GM18519 (cell line): Measurements from ENCODE around the gene TIMM44.
"Not testable (repeated sequence)": the region's sequence is repeated elsewhere in the genome, so short reads cannot be mapped to it uniquely, and the experiment has no call there.

ENCODE experiments used
- ATAC-seq: cut with Tn5 transposase; IDR thresholded peaks from one replicate; pipeline ENCODE4 v1.9.1; 2021; ENCODE audit warnings: mild to moderate bottlenecking, moderate library complexity; ENCODE audit not compliant: unreplicated experiment, low FRiP score

TIMM44 gene

GRCh38 chr19:7977021-7977722 lies 33.7 kb upstream of the TIMM44 start:
- ATAC-seq = no peak

DNA sequence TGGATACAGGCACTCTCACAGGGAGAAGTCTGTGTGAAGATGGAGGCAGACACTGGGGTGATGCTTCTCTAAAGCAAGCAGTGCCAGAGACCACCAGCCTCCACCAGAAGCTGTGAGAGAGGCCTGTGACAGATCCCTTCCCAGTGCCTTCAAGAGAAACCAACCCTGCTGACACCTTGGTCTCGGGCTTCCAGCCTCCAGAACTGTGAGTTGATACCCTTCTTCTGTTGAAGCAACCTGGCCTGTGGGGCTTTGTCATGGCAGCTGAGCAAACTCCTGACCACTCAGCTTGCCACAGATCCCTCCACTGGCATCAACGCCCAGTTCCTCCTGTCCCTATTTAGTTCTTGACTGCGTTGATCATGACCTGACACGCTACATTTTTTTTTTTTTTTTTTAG lies 33.0 kb upstream of the TIMM44 start:
- no peak for ATAC-seq

DNA sequence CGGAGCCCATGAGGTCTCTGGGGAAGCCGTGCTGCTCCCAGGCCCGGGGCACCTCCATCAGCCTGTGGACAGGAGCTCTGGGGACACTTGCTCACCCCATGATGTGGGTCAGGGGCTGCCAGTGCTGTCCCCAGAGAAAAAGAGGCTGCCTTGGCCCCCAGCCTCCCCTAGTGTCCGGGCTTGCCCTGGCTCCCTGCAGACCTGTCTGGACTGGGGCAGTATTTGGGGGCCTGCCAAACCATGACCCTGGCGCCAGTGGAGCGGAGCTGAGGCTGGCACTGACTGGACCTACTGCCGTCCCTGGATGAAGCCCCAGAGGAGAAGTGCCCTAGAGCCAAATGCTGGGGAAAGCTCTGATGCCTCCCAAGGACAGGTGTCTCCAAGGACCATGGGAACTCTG lies 31.6 kb upstream of the TIMM44 start:
- ATAC-seq = no peak

DNA sequence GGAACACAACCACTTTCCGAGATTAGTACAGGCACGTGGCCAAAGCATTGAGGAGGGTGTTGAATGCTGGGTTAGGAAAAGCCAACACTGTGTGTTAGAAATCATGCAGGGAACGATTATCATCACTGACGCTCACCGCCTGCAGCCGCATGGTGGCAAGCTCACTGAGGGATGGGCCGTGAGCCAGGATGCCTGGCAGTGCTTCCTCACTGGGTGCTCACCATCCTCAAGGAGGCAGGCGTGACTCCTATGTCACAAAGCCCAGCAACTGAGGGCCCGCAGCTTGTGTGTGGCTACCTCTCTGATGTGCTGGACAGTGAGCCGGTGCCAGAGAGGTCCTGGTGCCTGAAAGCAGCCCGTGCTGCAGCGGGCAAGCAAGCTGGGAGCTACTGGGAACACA lies 30.4 kb upstream of the TIMM44 start:
- ATAC-seq = no peak

DNA sequence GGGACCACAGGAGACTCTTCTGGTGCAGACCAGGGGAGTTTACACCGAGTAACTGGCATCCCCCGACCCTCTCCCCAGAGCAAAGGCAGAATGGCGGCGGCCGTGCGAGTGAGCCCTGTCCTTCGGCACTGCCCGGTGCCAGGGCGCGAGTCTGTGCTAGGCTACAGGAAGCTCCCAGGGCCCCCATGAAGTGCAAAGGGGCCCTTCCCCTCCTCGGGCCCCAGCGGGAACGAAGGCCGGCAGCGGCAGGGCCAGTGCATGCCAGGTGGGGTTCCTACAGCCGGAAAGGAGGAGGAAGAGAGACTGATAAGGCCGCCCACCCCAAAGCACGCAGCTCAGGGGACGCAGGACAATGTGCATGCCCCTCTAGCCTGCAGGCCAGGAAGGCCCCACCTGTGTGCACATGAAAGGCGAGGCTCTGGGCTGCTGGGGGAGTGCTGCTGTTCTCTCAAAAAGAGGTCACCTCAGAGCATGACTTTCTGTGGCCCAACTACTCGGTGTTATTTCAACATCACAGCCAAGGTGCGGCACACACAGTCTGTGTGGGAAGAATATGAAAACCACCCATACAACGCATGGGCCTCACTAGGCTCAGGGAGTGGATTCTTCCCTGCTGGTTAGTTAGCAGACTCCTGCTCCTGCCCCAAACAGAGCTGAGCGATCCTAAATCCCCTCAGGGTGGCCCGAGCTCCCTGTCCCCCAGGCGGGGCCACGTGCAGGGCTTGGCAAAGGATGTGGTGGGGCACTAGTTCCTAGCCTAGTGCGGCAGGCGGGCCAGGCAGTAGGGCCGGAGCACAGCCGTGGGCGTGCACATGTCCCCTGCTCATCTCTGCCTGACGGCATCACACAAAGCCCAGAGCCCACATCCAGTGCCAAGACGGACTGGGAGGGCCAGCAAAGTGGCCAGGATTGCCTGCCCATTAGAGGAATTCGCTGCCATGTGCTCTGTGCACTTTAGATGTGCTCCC lies 28.4 kb upstream of the TIMM44 start:
- ATAC-seq = no peak

DNA sequence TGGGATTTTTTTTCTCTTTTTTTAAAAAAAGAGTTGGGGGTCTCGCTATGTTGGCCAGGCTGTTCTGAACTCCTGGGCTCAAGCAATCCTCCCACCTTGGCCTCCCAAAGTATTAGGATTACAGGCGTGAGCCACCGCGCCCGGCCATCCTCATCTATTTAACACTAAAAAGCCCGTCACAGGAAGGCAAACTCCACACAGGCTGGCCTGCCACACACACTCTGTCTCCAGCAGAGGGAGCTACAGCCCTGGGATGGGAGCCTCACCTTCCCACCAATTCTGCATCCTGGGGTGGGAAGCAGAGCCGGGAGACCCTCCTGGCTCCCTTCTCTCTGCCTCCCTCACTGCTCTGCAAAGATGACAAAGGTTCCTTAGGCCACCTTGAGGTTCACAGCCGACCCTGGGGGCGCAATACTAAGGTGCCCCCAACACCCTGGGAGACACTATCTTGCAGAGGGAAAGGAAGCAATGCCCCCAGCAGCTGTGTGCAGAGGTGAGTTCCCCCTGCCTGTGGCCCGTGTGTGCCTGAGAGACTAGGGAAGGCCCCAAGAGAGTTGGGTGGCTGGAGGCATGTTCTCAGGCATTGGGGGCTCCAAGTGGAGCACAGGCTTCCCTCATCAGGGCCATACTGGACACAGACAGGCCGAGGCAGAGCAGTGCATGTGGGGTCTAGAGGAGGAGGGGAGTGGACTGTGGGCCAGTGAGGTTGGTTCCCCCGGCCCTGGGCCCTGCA lies 27.4 kb upstream of the TIMM44 start:
- no peak for ATAC-seq

DNA sequence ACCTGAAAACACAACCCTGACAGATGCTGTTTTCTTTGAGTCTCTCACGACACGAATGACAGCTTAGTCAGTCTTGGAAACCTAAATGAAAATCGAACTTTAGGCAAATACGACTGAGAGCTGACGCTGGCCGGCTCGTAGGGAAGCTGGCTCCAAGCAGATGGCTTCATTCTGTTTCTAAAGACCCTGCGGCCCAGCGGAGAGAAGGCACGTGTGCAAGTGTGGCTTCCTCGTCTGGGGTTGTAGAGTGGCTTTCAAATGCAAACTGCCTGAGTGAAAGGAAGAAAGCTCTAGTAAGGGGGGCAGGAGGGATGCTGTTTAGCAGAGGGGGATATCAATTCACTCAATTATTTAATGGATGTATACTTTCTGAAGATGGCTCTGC lies 26.1 kb upstream of the TIMM44 start:
- no peak for ATAC-seq

GRCh38 chr19:7968796-7969554 lies 25.5 kb upstream of the TIMM44 start:
- ATAC-seq = no peak

- no peak for ATAC-seq
Measured at GRCh38 chr19:7968008-7968795, 24.7 kb upstream of the TIMM44 start.

GRCh38 chr19:7965921-7966665 lies 22.6 kb upstream of the TIMM44 start:
- no peak for ATAC-seq

DNA sequence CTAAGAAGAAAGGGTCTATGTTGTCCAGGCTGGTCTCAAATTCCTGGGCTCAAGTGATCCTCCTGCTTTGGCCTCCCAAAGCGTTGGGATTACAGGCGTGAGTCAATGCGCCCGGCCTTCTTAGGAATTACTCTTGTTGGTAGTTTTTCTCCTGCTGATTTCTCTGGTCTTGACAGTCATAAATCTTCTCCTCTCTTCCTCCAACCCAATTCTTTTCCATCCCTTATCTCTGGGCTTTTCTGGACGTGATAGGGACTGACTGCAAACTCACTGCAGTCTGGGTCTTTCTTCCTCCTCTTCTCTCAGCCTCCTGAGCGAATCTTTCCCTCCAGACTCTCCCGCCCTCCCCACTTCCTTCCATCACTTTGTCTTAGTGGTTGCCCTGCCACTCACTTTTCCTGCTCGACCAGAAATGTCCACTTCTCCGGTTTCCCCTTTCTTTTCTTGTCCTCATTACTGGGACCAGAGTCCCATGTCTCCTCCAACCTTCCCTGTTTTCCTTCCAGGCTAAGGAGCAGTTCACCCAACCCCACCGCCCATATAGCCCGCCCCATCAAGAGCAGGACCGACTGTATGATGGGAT lies 21.9 kb upstream of the TIMM44 start:
- ATAC-seq = no peak

DNA sequence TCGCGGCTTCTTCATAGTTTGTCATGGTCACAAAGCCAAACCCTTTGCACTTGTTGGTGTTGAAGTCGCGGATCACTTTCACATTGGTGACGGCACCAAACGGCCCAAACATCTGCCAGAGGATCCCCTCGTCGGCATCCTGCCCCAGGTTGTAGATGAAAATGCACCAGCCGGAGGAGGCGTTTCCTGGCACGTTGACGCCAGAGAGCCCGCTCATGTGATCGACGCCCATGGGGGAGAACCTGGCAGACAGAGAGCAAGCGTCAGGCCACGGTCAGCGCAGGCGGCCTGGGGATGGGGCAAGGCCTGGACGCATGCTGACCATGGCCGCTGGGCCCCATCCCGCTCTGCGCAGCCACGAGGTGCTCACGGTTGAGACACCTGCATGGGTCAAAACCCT lies 20.1 kb upstream of the TIMM44 start:
- ATAC-seq = no peak

GRCh38 chr19:7962644-7963268 lies 19.3 kb upstream of the TIMM44 start:
- no peak for ATAC-seq

- ATAC-seq = no peak
Measured at GRCh38 chr19:7961920-7962626, 18.6 kb upstream of the TIMM44 start.

DNA sequence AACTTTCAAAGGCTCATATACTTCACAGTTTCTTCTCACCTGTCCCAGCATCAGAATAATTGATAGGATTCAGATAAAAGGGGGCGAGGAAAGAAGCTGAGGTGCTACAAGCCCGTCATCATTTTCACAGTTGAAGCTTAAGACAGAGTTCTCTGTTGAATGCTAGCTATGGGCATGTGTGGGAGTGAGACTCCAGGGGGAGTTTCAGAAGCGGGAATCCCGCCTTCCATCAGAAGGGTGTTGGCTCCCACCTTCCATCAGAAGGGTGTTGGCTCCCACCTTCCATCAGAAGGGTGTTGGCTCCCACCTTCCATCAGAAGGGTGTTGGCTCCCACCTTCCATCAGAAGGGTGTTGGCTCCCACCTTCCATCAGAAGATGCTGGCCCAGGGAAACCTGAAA lies 17.6 kb upstream of the TIMM44 start:
- not testable (repeated sequence) for ATAC-seq

- ATAC-seq = no peak
Measured at GRCh38 chr19:7959211-7959610, 15.7 kb upstream of the TIMM44 start.

- no peak for ATAC-seq
Measured at GRCh38 chr19:7955696-7956095, 12.2 kb upstream of the TIMM44 start.

DNA sequence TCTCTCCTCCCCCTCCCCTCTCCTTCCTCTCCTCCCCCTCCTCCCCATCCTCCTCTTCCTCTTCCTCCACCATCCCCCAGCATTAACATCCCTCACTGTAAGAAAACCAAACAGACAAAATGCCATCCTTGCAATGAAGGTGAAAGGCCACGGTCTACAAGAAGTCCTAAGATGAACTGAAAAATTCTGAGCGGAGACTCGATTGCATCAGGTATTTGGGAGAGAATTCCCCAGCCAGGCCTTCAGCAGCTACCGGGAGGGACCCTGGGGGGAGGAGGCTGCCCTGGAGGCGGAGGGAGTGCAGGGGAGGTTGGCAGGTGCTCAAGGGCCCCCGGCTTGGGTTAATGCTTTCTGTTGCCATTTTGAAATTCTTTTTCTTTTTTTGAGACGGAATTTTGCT lies 10.1 kb upstream of the TIMM44 start:
- no peak for ATAC-seq
